Measurements from ENCODE around the gene MIF.

DNA sequence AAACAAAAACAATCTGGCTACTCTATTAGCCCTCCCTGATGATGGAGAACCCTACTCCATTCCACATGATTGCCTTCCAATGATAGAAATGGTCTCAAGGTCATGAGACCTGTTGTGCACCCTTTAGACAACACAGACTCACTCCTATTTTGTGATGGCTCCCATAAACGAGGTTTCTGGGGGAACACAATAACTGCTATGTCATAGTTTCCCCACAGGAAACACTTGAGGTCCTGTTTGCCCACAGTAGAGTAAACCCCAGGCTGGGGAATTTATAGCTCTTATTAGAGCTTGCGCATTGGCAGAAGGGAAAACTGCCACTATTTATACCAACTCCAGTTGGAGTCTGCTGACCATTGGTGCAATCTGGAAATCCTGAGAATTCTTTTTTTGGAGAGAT lies 28.7 kb downstream of the MIF start:
- TF ChIP-seq CTCF (IDR thresholded peaks at IDR 0.05) (no peak), POLR2A (IDR thresholded peaks at IDR 0.05) (no peak)
